Spleen (tissue), 7 donors: ENCODE results near the gene RAPGEF6.

Experiments
- CTCF ChIP-seq, 11 experiments: fragments of 200-600 bp in 7 of 11; fragments of 450-650 bp in 4 of 11; sonication (generic) in 4 of 11; IDR thresholded peaks in 8 of 11; conservative IDR thresholded peaks in 3 of 11; 1 replicate in 7 of 11; 2 replicates in 4 of 11; pipeline versions ENCODE4 v1.4.0 to v1.8.0; 2016 to 2021; ENCODE audit warnings: antibody characterized with exemption in 11 of 11, inconsistent platforms in 4 of 11, mild to moderate bottlenecking in 1 of 11
- POLR2A ChIP-seq, 3 donors: fragments of 450-650 bp; IDR thresholded peaks; one replicate each; pipeline ENCODE4 v1.5.1; 2017; ENCODE audit warnings: antibody characterized with exemption in 3 of 3, mild to moderate bottlenecking in 1 of 3
- POLR2AphosphoS5 ChIP-seq, 3 donors: sonication (generic); formaldehyde crosslinking; IDR thresholded peaks; one replicate each; pipeline ENCODE4 v1.5.1; 2017; ENCODE audit warnings: antibody characterized with exemption in 3 of 3
- donor health status: DM: no; HTN: no; CAD: no; lungs with moderate emphysema.
- donor health status: DM: no; HTN: no; CAD: no.
- donor health status: DM: no; HTN: no; CAD: no.

- TF ChIP-seq CTCF (IDR thresholded peaks at IDR 0.05 in 8 of 11, conservative IDR thresholded peaks at IDR 0.05 in 3 of 11) (peak; percentile 47 to 87 (median 74)), POLR2AphosphoS5 (IDR thresholded peaks at IDR 0.05) (peak in 2 of 3 donors; percentile 48 to 52), POLR2A (IDR thresholded peaks at IDR 0.05) (no peak)
Observed at GRCh38 chr5:131589510-131590348, 45.3 kb downstream of the RAPGEF6 start.
